ENCODE results near the gene POU2F1.

- TF ChIP-seq CTCF (IDR thresholded peaks at IDR 0.05) (no peak), POLR2A (IDR thresholded peaks at IDR 0.05) (no peak)
Measured at GRCh38 chr1:167469280-167469965, 248.7 kb downstream of the POU2F1 start.

All from adrenal gland (tissue), 5 donors.